Heart left ventricle (tissue), 16 donors: ENCODE data around the gene EXOC8. TPM values are rescaled to one million over a fixed set of nuclear protein-coding genes. Genes with fewer than 3 reads are reported as not detected.

Experiments used
- ATAC-seq, 4 donors: fragments of 200-7000 bp; cut with Tn5 transposase; one replicate each; pipeline ENCODE4 v1.9.1; 2020 to 2022; ENCODE audit warnings: moderate library complexity in 4 of 4, mild to moderate bottlenecking in 3 of 4, moderate number of reproducible peaks in 1 of 4
- DNase-seq, 5 donors: peaks; one replicate each; pipeline ENCODE4 v3.0.0-alpha.2; 2020
- H3K27ac ChIP-seq, 12 donors: fragments of 200-600 bp; sonication (generic) in 4 of 12; one replicate each; pipeline versions ENCODE4 v1.5.0 to v1.8.0; 2016 to 2022; ENCODE audit warnings: mild to moderate bottlenecking in 2 of 12
- H3K27me3 ChIP-seq, 9 donors: fragments of 200-600 bp; sonication (generic) in 2 of 9; one replicate each; pipeline versions ENCODE4 v1.5.1 to v1.8.0; 2016 to 2022; ENCODE audit warnings: mild to moderate bottlenecking in 3 of 9
- H3K36me3 ChIP-seq, 9 donors: fragments of 200-600 bp; sonication (generic) in 2 of 9; one replicate each; pipeline versions ENCODE4 v1.5.0 to v1.8.0; 2018 to 2022; ENCODE audit warnings: mild to moderate bottlenecking in 2 of 9
- H3K4me1 ChIP-seq, 12 donors: fragments of 200-600 bp; sonication (generic) in 4 of 12; one replicate each; pipeline versions ENCODE4 v1.5.0 to v1.8.0; 2016 to 2022; ENCODE audit warnings: mild to moderate bottlenecking in 3 of 12
- H3K4me3 ChIP-seq, 12 donors: fragments of 200-600 bp; sonication (generic) in 4 of 12; one replicate each; pipeline versions ENCODE4 v1.5.0 to v1.8.0; 2017 to 2022; ENCODE audit warnings: mild to moderate bottlenecking in 9 of 12, moderate library complexity in 4 of 12
- H3K9me3 ChIP-seq, 12 donors: fragments of 200-600 bp; sonication (generic) in 4 of 12; one replicate each; pipeline versions ENCODE4 v1.5.0 to v1.8.0; 2016 to 2022; ENCODE audit warnings: mild to moderate bottlenecking in 1 of 12
- CTCF ChIP-seq, 12 donors: fragments of 200-600 bp; sonication (generic) in 4 of 12; IDR thresholded peaks; one replicate each; pipeline versions ENCODE4 v1.5.0 to v1.8.0; 2018 to 2022; ENCODE audit warnings: antibody characterized with exemption in 12 of 12, mild to moderate bottlenecking in 5 of 12
- POLR2A ChIP-seq, 2 donors: fragments of 450-650 bp; IDR thresholded peaks; one replicate each; pipeline ENCODE4 v1.6.1; 2017; ENCODE audit warnings: antibody characterized with exemption in 2 of 2, mild to moderate bottlenecking in 2 of 2, moderate library complexity in 2 of 2
- WGBS, 4 donors: extraction: QIAGEN DNeasy Blood & Tissue Kit in 2 of 4; methylation state at CpG; one replicate each; pipeline versions ENCODE4 v1.1.5 to v1.1.7; 2013 to 2018; 5-methylcytosine and 5-hydroxymethylcytosine counted together
- intact Hi-C, 10 donors: fragments of 100-400 bp; cut with DNase I; formaldehyde crosslinking; loops; one replicate each; pipeline versions ENCODE4 v1.11.1 to v1.14.2; 2022
- polyA plus RNA-seq, 2 donors: library from polyadenylated mRNA; stranded (reverse); fragments of 200-250 nt; gene quantifications; one replicate each; pipeline ENCODE4 v1.2.3, GENCODE V29; 2013
- total RNA-seq, 9 donors: library from RNA; depleted of rRNA in 2 of 9; stranded (reverse); fragments of >200 nt in 2 of 9; fragmentation: NEBNext Ultra II Directional in 3 of 9; extraction: Animal tissue kit (Norgen Biotek cat#: 25700) in 3 of 9; gene quantifications; one replicate each; pipeline versions ENCODE4 v1.1.0 to v1.2.4, GENCODE V29; 2016 to 2023
- donor health status: ischemic (EF 13 %, LVEDD 7.1; RV severe dilation, severe dysfunction).
- donor health status: healthy with polysubstance abuse.
- donor health status: DM: no; HTN: yes; CAD: no.
- donor health status: DM: no; HTN: no; CAD: no.
- donor health status: ischemic (EF 25% LVEDD 6.9; RV normal size, moderate dysfunction).
- donor health status: ischemic (EF 25% LVEDD 5.7; RV mildly dilated, moderate dysfunction).
- donor health status: healthy.
- donor health status: DM: yes; HTN: yes; CAD: no.
- donor health status: ischemic (EF 35%, LVEDD 5.7; RV mildly dilated, moderate dysfunction).
- donor health status: nonischemic (EF 11% LVEDD 7.7; RV severe dilation, severe dysfunction).
- donor health status: DM: yes; HTN: yes; CAD: no.
- donor health status: PGD.
- donor health status: ischemic (EF 29% LVEDD 5.4; RV normal size, mild dysfunction).
- donor health status: nonischemic (EF 23%, LVEDD 6.1; RV moderate dilation, normal function).

EXOC8 gene
- total and polyA plus RNA-seq, 11 donors: 3.7 to 14.8 (median 12.2) TPM

DNA sequence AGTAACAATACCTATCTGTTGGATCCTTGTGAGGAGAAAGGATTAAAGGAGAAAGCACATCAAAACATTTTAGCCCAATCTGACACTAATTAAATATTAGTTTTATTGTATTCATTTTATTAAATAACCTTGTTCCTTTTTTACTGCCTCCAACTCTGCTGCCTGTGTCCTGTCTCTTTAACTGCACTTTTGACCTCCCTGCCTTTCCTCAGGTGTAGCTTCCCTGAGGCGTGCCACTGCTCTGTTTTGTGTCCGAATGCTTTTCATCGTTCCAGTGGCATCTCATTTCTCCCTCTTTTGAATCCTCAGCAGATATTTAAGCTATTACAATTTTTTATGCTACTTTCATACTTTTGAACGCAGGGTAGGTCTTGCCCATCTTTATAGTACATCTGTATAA is 10.8 kb upstream of the EXOC8 start:
- intact Hi-C loops: no loop called here
- TF ChIP-seq CTCF (IDR thresholded peaks at IDR 0.05): no peak
- TF ChIP-seq POLR2A (IDR thresholded peaks at IDR 0.05): no peak
- DNase-seq: no peak
- Histone ChIP-seq H3K9me3 (no peaks in the 10 kb centered on the region), H3K4me3 (no peak overlapping the region), H3K4me1 (peaks cover 0 to 11% (median 1%) of the 10 kb centered on the region in 12 donors), H3K27ac (no peak overlapping the region), H3K36me3 (peaks cover 0 to 96% (median 82%) of the 10 kb centered on the region in 9 donors), H3K27me3 (no peaks in the 10 kb centered on the region)
- WGBS, 4 donors: 95 to 96% (median 96%) methylated on average over 4 of the region's 4 CpGs
- ATAC-seq: no peak

- Histone ChIP-seq H3K4me1 (peaks cover 0 to 14% (median 2%) of the 10 kb centered on the region in 12 donors), H3K4me3 (no peak overlapping the region), H3K36me3 (peaks cover 0 to 96% (median 81%) of the 10 kb centered on the region in 9 donors), H3K9me3 (no peaks in the 10 kb centered on the region), H3K27me3 (no peaks in the 10 kb centered on the region), H3K27ac (no peak overlapping the region)
- DNase-seq (no peak), ATAC-seq (no peak)
- intact Hi-C loops: no loop called here
- WGBS, 4 donors: 94 to 97% (median 96%) methylated on average over 4 of the region's 4 CpGs
- no peak for TF ChIP-seq CTCF (IDR thresholded peaks at IDR 0.05)
- no peak for TF ChIP-seq POLR2A (IDR thresholded peaks at IDR 0.05)
Measured at GRCh38 chr1:231347961-231348360, 10.3 kb upstream of the EXOC8 start.

GRCh38 chr1:231340328-231341013 is 2.8 kb upstream of the EXOC8 start:
- Histone ChIP-seq H3K9me3 (no peaks in the 10 kb centered on the region), H3K27ac (no peak overlapping the region), H3K4me1 (peaks cover 4 to 39% (median 25%) of the 10 kb centered on the region in 12 donors), H3K36me3 (peaks cover 0 to 52% (median 38%) of the 10 kb centered on the region in 9 donors), H3K27me3 (no peaks in the 10 kb centered on the region), H3K4me3 (no peak overlapping the region)
- ATAC-seq (no peak), DNase-seq (no peak)
- intact Hi-C loops: no loop called here
- 94 to 96% (median 95%) methylated on average over 6 of the region's 6 CpGs for WGBS, 4 donors
- no peak for TF ChIP-seq POLR2A (IDR thresholded peaks at IDR 0.05)
- TF ChIP-seq CTCF (IDR thresholded peaks at IDR 0.05): no peak

GRCh38 chr1:231338270-231339128 is 847 bp upstream of the EXOC8 start, which contains the start of gene SPRTN:
Gene SPRTN, plus strand, starts transcription at chr1:231338293. Its CDS starts 91 bp downstream, at chr1:231338384.
- Histone ChIP-seq H3K4me1 (peaks cover 14 to 56% (median 45%) of the 10 kb centered on the region in 12 donors), H3K4me3 (peak within 1 kb of the TSS; percentile 63 to 96 (median 82)), H3K36me3 (peaks cover 0 to 45% (median 32%) of the 10 kb centered on the region in 9 donors), H3K27me3 (no peaks in the 10 kb centered on the region), H3K27ac (peak within 1 kb of the TSS; percentile 76 to 98 (median 96)), H3K9me3 (no peaks in the 10 kb centered on the region)
- 0 to 1% (median 1%) methylated on average over 26 to 43 of the region's 43 CpGs for WGBS, 4 donors
- ATAC-seq: peak; percentile 79 to 88 (median 84)
- intact Hi-C loops: loop anchor here in 5 of 10 donors (5.0 to 10.0 kb wide), 4 partner anchors 76 to 189 kb away; partner anchors contain the start of genes GNPAT (in 3 of the 5) and TSNAX (in 1 of the 5)
- no peak for DNase-seq
- TF ChIP-seq CTCF (IDR thresholded peaks at IDR 0.05): no peak
- no peak for TF ChIP-seq POLR2A (IDR thresholded peaks at IDR 0.05)
